GM12891 (cell line): ENCODE results near the gene AAK1.

Experiments
- POLR2AphosphoS5 ChIP-seq: IDR thresholded peaks from 2 replicates; pipeline ENCODE4 v1.6.1; 2011; ENCODE audit warnings: low read depth, low read length, control low read depth
- POU2F2 ChIP-seq: IDR thresholded peaks from 2 replicates; pipeline ENCODE4 v1.6.1; 2011; ENCODE audit warnings: low read depth, mild to moderate bottlenecking, control low read depth, low read length, moderate library complexity

DNA sequence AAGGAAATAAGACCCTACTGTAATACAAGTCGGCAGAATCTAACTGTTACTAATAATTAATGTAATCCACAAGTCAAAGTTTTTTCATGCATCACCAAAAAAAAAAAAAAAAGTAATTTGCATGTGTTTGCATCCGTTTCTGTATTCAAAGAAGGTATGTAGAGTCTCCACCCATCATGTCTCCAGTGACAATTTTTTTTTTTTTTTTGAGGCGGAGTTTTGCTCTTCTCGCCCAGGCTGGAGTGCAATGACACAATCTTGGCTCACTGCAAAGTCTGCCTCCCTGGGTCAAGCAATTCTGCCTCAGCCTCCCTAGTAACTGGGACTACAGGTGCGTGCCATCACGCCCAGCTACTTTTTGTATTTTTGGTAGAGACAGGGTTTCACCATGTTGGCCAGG is 182.1 kb downstream of the AAK1 start:
- TF ChIP-seq POU2F2 (no peak), POLR2AphosphoS5 (no peak)
